Parathyroid adenoma (tissue), 2 donors: ENCODE measurements around the gene DDX1.

Source experiments
- H2AFZ ChIP-seq: fragments of 300-600 bp; sonication (generic); one replicate; pipeline ENCODE4 v1.7.0; 2017; ENCODE audit warnings: antibody characterized with exemption, mild to moderate bottlenecking
- H3K27ac ChIP-seq: fragments of 300-600 bp; sonication (generic); one replicate; pipeline ENCODE4 v1.7.0; 2017
- H3K27me3 ChIP-seq: fragments of 300-600 bp; sonication (generic); one replicate; pipeline ENCODE4 v1.7.0; 2017; ENCODE audit warnings: low read length; ENCODE audit not compliant: control insufficient read depth, insufficient read depth
- H3K36me3 ChIP-seq: fragments of 300-600 bp; sonication (generic); one replicate; pipeline ENCODE4 v1.7.0; 2017; ENCODE audit warnings: low read length; ENCODE audit not compliant: control insufficient read depth, insufficient read depth
- H3K4me1 ChIP-seq: fragments of 300-600 bp; sonication (generic); one replicate; pipeline ENCODE4 v1.7.0; 2017; ENCODE audit warnings: control low read depth
- H3K4me2 ChIP-seq: fragments of 300-600 bp; sonication (generic); one replicate; pipeline ENCODE4 v1.7.0; 2017; ENCODE audit warnings: low read length
- H3K4me3 ChIP-seq: fragments of 300-600 bp; sonication (generic); one replicate; pipeline ENCODE4 v1.7.0; 2017; ENCODE audit warnings: low read depth, low read length
- H3K79me2 ChIP-seq: fragments of 300-600 bp; sonication (generic); one replicate; pipeline ENCODE4 v1.7.0; 2017; ENCODE audit warnings: control low read depth
- H3K9ac ChIP-seq: fragments of 300-600 bp; sonication (generic); one replicate; pipeline ENCODE4 v1.7.0; 2017; ENCODE audit warnings: mild to moderate bottlenecking
- H3K9me3 ChIP-seq: fragments of 300-600 bp; sonication (generic); one replicate; pipeline ENCODE4 v1.7.0; 2017; ENCODE audit warnings: low read length; ENCODE audit not compliant: control insufficient read depth
- CTCF ChIP-seq: fragments of 300-600 bp; sonication (generic); IDR thresholded peaks from one replicate; pipeline ENCODE4 v1.7.0; 2017; ENCODE audit warnings: antibody characterized with exemption, mild to moderate bottlenecking
- donor health status: primary hyperparathyroidism.

Gene DDX1

GRCh38 chr2:15614545-15615300 is 23.1 kb downstream of the DDX1 start:
- Histone ChIP-seq H3K9ac (no peak overlapping the region), H2AFZ (no peak overlapping the region), H3K27ac (no peak overlapping the region), H3K4me3 (no peak overlapping the region), H3K79me2 (no peaks in the 10 kb centered on the region), H3K27me3 (no peaks in the 10 kb centered on the region), H3K9me3 (no peaks in the 10 kb centered on the region), H3K4me2 (no peak overlapping the region), H3K36me3 (no peaks in the 10 kb centered on the region), H3K4me1 (no peaks in the 10 kb centered on the region)
- no peak for TF ChIP-seq CTCF

GRCh38 chr2:15615301-15615920 is 23.7 kb downstream of the DDX1 start:
- no peak overlapping the region for H3K9ac ChIP-seq
- H3K9me3 ChIP-seq = no peaks in the 10 kb centered on the region
- H3K4me2 ChIP-seq = no peak overlapping the region
- no peak for TF ChIP-seq CTCF
- no peaks in the 10 kb centered on the region for H3K27me3 ChIP-seq
- H3K4me1 ChIP-seq = no peaks in the 10 kb centered on the region
- no peak overlapping the region for H3K27ac ChIP-seq
- H3K79me2 ChIP-seq = no peaks in the 10 kb centered on the region
- H2AFZ ChIP-seq = no peak overlapping the region
- no peaks in the 10 kb centered on the region for H3K36me3 ChIP-seq
- no peak overlapping the region for H3K4me3 ChIP-seq

- no peak overlapping the region for H3K27ac ChIP-seq
- no peak for TF ChIP-seq CTCF
- H3K9me3 ChIP-seq = no peaks in the 10 kb centered on the region
- H3K79me2 ChIP-seq = no peaks in the 10 kb centered on the region
- H3K4me3 ChIP-seq = no peak overlapping the region
- H3K27me3 ChIP-seq = no peaks in the 10 kb centered on the region
- H3K4me2 ChIP-seq = no peak overlapping the region
- no peaks in the 10 kb centered on the region for H3K36me3 ChIP-seq
- no peak overlapping the region for H2AFZ ChIP-seq
- no peaks in the 10 kb centered on the region for H3K4me1 ChIP-seq
- H3K9ac ChIP-seq = no peak overlapping the region
Observed at GRCh38 chr2:15616429-15616828, 24.8 kb downstream of the DDX1 start.

- Histone ChIP-seq H3K4me3 (no peak overlapping the region), H3K36me3 (no peaks in the 10 kb centered on the region), H3K79me2 (no peaks in the 10 kb centered on the region), H3K9ac (no peak overlapping the region), H3K27ac (no peak overlapping the region), H3K27me3 (no peaks in the 10 kb centered on the region), H3K4me1 (no peaks in the 10 kb centered on the region), H3K4me2 (no peak overlapping the region), H3K9me3 (no peaks in the 10 kb centered on the region), H2AFZ (no peak overlapping the region)
- TF ChIP-seq CTCF = no peak
Observed at GRCh38 chr2:15616850-15617777, 25.4 kb downstream of the DDX1 start.
